ENCODE results near the gene C1orf122. TPM values are rescaled to one million over a fixed set of nuclear protein-coding genes. Genes with fewer than 3 reads are reported as not detected.

The C1orf122 gene
- total RNA-seq (ENCODE audit: low replicate concordance): 14.5 and 24.0 TPM in 2 replicates

DNA sequence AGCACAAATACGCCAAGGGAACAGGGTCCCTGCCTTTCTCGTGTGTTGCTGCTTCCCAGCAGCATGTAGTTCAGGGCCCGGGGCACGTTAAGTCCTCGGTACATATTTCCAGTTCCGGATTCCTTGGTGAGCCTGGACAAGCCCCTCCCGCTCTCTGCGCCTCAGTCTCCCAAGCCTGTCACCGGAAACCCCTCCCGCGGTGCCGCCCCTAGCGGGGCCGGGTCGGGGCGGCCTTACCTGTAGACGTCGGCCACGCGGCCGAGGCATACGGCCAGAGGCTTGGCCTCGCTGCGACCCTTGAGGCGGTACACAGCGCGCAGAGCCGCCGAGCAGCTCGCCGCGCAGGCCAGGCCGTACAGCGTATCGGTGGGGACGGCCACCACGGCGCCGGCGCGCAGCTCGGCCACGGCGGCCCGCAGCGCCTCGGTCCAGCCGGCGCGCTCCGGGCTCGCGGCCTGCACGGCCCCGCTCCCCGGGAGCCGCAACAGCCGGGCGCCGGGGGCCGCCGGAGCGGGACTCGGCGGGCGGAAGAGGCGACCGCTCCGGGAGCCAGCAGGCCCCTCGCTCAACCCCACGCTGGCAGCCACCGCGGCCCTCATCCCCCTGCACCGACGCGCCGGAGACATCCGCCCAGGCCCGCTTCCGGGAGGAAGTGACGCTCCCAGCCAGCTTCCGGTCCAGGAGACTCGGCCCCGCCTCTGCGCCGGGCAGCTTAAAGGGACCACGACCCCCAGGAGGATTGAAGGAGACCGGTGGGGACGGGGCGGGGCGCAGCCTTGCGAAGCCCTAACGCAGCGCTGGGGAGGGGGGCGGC, at the start of gene C1orf122, which contains the start of gene YRDC:
Gene C1orf122, plus strand, starts transcription at position 236 of the 814 bp plus-strand sequence. CDS start 615 bp downstream, outside the sequence.
Gene YRDC, minus strand, starts transcription at position 654 of the 814 bp plus-strand sequence. Its CDS starts 28 bp downstream, at position 626.
- TF ChIP-seq, protein P1, sequence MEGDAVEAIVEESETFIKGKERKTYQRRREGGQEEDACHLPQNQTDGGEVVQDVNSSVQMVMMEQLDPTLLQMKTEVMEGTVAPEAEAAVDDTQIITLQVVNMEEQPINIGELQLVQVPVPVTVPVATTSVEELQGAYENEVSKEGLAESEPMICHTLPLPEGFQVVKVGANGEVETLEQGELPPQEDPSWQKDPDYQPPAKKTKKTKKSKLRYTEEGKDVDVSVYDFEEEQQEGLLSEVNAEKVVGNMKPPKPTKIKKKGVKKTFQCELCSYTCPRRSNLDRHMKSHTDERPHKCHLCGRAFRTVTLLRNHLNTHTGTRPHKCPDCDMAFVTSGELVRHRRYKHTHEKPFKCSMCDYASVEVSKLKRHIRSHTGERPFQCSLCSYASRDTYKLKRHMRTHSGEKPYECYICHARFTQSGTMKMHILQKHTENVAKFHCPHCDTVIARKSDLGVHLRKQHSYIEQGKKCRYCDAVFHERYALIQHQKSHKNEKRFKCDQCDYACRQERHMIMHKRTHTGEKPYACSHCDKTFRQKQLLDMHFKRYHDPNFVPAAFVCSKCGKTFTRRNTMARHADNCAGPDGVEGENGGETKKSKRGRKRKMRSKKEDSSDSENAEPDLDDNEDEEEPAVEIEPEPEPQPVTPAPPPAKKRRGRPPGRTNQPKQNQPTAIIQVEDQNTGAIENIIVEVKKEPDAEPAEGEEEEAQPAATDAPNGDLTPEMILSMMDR (IDR thresholded peaks at IDR 0.05; ENCODE audit: insufficient read depth, low read length): no peak
- peak within 1 kb of the TSS; percentile 92 for H3K4me3 ChIP-seq (ENCODE audit: low read depth, low read length)
- DNase-seq (ENCODE audit: low read depth): peak; percentile 88

DNA sequence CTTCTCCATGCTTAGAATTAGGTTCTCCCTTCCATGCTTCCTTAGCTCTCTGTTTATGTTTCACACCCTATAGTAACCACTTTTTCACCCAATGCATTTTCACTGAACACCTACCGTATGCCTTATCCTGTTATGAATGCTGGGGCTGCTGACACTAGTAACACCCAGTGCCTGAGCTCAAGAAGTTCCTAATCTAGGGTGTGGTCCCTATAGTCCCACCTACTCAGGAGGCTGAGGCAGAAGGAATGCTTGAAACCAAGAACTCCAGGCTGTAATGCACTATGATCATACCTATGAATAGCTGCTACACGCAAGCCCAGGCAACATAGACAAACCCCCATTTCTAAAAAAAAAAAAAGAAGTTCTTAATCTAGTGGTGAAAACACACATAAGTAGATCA, 48.1 kb upstream of the C1orf122 start:
- no peak for DNase-seq (ENCODE audit: low read depth)
- no peak overlapping the region for H3K4me3 ChIP-seq (ENCODE audit: low read depth, low read length)
- TF ChIP-seq, protein P1 (IDR thresholded peaks at IDR 0.05; ENCODE audit: insufficient read depth, low read length): no peak

DNA sequence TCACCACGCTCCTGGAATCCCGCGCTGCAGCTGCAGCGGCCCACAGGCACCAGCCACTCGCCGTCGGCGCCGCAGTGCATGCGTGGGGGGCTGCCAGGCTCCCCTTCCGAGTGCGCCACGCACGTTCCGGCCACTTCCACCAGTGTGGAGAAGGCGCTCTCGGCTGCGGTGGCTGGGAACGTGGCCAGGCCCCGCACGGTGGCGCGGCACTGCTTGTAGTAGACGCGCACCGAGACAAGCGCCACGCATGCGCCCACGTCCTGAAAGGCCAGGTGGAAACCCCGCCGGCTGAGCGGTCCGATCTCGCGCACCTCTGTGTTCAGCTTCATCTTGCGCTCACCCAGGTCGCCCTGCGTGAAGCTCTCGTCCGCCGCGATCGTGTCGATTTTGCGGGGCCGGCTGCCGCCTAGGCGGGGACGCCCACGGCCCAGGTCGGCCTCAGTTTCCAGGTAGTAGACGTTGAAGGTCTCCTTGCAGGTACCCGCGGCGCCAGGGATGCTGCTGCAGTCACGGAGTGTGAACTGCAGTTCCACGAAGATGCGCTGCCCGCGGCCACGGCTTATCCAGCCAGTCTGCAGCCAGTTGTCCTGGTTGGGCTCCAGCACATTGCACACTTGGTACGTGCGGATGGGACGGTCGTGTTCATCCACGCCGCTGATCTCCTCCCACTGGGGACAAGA, 46.0 kb upstream of the C1orf122 start:
- no peak overlapping the region for H3K4me3 ChIP-seq (ENCODE audit: low read depth, low read length)
- TF ChIP-seq, protein P1 (IDR thresholded peaks at IDR 0.05; ENCODE audit: insufficient read depth, low read length): no peak
- no peak for DNase-seq (ENCODE audit: low read depth)

DNA sequence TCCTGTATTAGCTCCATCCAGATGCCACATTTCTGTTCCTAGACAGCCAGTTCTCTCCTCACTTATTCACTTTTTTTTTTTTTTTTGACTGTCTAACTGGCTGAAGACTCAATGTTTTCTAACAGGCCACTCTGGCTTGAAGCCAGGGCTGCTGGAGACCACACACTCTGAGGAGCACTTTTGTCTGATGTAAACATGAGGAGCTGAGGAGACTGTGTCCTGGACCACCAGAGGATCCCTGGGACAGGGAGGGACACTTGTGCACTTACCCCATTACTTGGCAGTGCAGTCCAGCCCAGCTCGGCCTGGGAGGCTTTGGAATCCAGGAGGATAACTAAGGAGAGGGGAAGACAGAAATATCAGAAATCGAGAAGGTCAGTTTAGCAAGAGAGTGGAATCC, 45.1 kb upstream of the C1orf122 start:
- TF ChIP-seq, protein P1 (IDR thresholded peaks at IDR 0.05; ENCODE audit: insufficient read depth, low read length): no peak
- H3K4me3 ChIP-seq (ENCODE audit: low read depth, low read length): no peak overlapping the region
- DNase-seq (ENCODE audit: low read depth): no peak

DNA sequence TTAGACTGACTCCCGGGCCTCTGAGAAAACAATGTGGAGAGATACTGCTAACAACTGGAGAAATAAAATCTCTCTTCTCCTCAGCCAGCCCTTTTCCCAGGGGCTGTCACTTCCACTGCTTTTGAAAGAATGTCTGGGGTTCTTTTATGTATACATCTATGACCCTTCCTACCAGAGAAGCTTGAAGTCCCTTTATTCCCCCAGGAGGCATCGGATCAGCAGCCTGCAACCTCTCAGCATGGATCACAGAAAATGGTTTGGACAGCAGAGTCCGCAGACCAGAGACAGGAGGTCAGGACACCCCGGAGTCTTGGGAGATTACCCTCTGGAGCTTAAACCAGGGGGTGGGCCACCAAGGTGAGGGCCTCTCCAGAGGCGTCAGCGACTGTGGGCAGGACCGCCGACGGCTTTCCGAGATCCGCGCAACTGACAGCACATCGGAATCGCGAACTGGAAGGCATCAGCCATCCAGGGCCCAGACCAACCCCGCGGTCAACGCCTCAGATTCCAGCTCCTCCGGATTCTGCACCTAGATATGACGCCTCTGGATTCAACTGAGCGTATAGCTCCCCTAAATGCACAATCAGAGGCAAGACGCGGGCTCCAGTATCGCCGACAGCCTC, 43.7 kb upstream of the C1orf122 start:
- TF ChIP-seq, protein P1 (IDR thresholded peaks at IDR 0.05; ENCODE audit: insufficient read depth, low read length): no peak
- no peak for DNase-seq (ENCODE audit: low read depth)
- H3K4me3 ChIP-seq (ENCODE audit: low read depth, low read length): no peak overlapping the region

DNA sequence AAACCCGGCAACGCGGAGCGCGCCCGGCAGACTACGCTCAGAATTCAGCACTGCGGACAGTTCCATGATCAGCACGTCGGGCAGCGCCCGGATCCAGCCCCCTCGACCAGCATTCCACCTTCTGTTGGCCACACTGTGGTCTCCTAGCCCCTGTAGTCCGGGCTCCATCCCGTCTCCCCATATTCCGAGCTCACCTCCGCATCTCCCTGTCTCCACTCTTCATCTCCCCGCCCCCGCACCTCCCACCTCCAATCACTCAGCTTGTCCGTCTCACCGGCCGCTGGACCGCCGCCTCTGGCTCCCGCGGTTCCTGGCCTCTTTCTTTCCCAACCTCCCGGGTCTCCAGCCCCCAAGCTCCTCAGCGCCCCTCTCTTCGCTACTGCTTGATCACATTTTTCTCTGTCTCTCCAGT, 43.2 kb upstream of the C1orf122 start:
- peak; percentile 45 for DNase-seq (ENCODE audit: low read depth)
- TF ChIP-seq, protein P1 (IDR thresholded peaks at IDR 0.05; ENCODE audit: insufficient read depth, low read length): no peak
- no peak overlapping the region for H3K4me3 ChIP-seq (ENCODE audit: low read depth, low read length)
